ENCODE results near the gene FOLR2. TPM values are rescaled to one million over a fixed set of nuclear protein-coding genes. Genes with fewer than 3 reads are reported as not detected.

The FOLR2 gene
- total RNA-seq: not detected in 2 replicates

DNA sequence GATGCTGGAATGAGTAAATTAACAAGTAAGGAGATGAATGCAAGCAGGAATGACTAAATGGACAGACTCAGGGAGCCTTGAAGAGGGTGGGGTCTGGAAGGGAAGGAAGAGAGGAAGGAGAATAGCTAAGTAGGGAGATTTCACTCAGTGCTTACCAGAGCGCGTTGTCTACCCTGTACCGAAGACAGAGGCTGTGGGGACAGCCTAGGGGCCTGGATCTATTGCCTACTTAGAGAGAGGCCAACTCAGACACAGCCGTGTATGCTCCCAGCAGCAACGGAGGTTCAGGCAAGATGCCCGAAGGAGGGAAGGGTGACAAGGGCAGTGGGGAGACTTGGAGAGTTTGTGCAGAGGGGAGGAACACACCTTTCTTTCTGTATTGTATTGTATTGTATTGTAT is at the start of gene FOLR2:
Gene FOLR2, plus strand, starts transcription at position 157 of the 400 bp plus-strand sequence. CDS start 1,791 bp downstream, outside the sequence.

DNA sequence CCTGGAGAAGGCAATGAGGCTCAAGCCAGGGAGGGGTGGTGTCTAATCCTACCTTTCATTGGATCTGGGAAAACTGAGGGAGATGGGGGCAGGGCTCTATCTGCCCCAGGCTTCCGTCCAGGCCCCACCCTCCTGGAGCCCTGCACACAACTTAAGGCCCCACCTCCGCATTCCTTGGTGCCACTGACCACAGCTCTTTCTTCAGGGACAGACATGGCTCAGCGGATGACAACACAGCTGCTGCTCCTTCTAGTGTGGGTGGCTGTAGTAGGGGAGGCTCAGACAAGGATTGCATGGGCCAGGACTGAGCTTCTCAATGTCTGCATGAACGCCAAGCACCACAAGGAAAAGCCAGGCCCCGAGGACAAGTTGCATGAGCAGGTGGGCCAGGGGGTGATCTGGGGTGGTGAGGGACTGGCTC is 24.6 kb upstream of the FOLR2 start, which contains the start of gene FOLR1:
Gene FOLR1, plus strand, starts transcription at position 180 of the 421 bp plus-strand sequence. Its CDS starts 34 bp downstream, at position 214.

DNA sequence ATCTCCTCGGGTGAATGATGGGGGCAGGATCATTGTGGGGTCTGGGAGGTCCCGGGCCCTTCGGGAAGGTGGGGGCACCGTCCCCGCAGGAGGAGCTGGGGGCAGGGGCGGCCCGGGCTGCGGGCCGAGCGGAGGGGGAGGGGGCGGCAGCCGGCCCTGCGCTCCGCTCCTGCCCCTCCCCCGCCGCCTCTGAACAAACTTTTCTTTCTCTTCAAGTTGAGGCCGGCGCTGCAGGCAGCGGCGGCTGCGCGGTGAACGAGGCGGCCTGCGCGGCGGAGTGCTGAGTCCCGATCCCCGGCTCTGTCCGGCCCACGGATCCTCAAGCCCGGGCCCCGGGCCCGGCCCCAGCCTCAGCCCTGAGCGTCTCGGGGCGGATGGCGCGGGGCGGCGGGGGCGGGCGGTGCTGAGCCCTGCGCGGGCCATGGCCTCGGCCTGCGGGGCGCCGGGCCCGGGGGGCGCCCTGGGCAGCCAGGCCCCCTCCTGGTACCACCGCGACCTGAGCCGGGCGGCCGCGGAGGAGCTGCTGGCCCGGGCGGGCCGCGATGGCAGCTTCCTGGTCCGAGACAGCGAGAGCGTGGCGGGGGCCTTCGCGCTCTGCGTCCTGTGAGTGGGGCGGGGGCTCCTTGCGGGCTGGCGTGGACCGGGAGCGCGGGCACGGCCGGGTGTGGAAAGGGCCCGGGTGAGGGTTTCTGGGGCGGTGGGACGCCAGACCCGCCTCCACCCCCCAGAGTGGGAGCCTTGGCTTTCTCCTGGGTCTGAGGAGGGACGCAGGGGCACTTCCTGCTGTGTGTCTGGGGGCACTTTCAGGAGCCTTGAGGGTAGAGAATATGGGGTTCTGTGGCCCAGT is 8.2 kb downstream of the FOLR2 start, which contains the start of gene INPPL1:
Gene INPPL1, plus strand, starts transcription at position 204 of the 847 bp plus-strand sequence. Its CDS starts 218 bp downstream, at position 422.

DNA sequence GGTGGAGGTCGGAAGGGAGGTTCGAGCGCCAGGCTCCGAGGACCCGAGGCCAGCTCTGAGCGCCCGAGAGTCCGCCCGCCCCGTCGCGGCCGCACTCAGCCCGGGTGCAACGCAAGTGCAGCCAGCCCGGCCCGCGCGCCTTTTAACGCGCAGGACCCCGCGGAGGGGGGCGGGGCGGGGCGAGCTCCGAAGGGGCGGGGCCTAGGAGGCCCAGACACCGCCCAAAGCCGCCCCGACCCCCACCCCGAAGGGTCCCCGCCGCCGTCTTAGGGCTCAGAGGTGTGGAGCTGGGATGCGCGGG is 27.4 kb downstream of the FOLR2 start, which contains the start of gene PHOX2A:
Gene PHOX2A, minus strand, starts transcription at position 117 of the 301 bp plus-strand sequence. CDS start 172 bp downstream, outside the sequence.

Other genes starting within 250 kb of the FOLR2 start
- gene IL18BP, start 217.9 kb upstream of the FOLR2 start, total RNA-seq: 1.5 and 2.8 TPM in 2 replicates
- gene NUMA1, start 136.3 kb upstream of the FOLR2 start, total RNA-seq: 117 and 205 TPM in 2 replicates
- 3.4 and 4.1 TPM in 2 replicates for gene LRRC51, start 135.9 kb upstream of the FOLR2 start, total RNA-seq
- gene LAMTOR1, start 113.5 kb upstream of the FOLR2 start, total RNA-seq: 141 and 146 TPM in 2 replicates
- gene TOMT, start 110.9 kb upstream of the FOLR2 start, total RNA-seq: not detected in 2 replicates
- 25.9 and 45.3 TPM in 2 replicates for gene ANAPC15, start 104.1 kb upstream of the FOLR2 start, total RNA-seq
- gene FOLR3, start 81.1 kb upstream of the FOLR2 start, total RNA-seq: not detected in 2 replicates
- gene FOLR1, start 24.7 kb upstream of the FOLR2 start, total RNA-seq: 0.49 and 17.1 TPM in 2 replicates
- 91.7 and 129 TPM in 2 replicates for gene INPPL1, start 8.0 kb downstream of the FOLR2 start, total RNA-seq
- 0.13 TPM in 1 of 2 replicates, not detected in the other for gene PHOX2A, start 27.4 kb downstream of the FOLR2 start, total RNA-seq
- 24.2 and 41.4 TPM in 2 replicates for gene CLPB, start 217.7 kb downstream of the FOLR2 start, total RNA-seq